Panc1 (cell line): ENCODE results near the gene AFDN. TPM values are rescaled to one million over a fixed set of nuclear protein-coding genes. Genes with fewer than 3 reads are reported as not detected.
"Not testable (repeated sequence)": the region's sequence is repeated elsewhere in the genome, so short reads cannot be mapped to it uniquely, and the experiment has no call there.

ENCODE experiments used
- ATAC-seq: fragments of 200-7000 bp; cut with Tn5 transposase; 2 replicates; pipeline ENCODE4 v1.9.1; 2020; ENCODE audit warnings: mild to moderate bottlenecking, moderate library complexity
- BruUV-seq: library from RNA; stranded (reverse); fragments of 400-500 nt; replicated peaks from 2 replicates; lab custom pipeline; 2021; lab: Mats Ljungman, UMichigan
- CTCF ChIA-PET: fragments of 300-600 bp; sonication (Branson Sonifier 250); formaldehyde crosslinking; loops from one replicate; lab custom pipeline; 2022; ENCODE audit warnings: antibody characterized with exemption; lab: Charles Lee
- POLR2A ChIA-PET: fragments of 300-600 bp; sonication (Branson Sonifier 250); formaldehyde crosslinking; loops from one replicate; lab custom pipeline; 2022; ENCODE audit warnings: antibody characterized with exemption; lab: Charles Lee
- DNase-seq: peaks from one replicate; pipeline ENCODE4 v3.0.0-alpha.2; 2010; ENCODE audit warnings: low read depth, low spot score
- H3K27ac ChIP-seq: 2 replicates; pipeline ENCODE4 v1.5.1; 2011; ENCODE audit warnings: mild to moderate bottlenecking, low read length, inconsistent platforms
- H3K27me3 ChIP-seq: fragments of 200-500 bp; sonication (Bioruptor generic); 2 replicates; pipeline ENCODE4 v1.6.0; 2014; ENCODE audit warnings: low read length, inconsistent platforms; ENCODE audit not compliant: control insufficient read depth, insufficient read depth
- H3K36me3 ChIP-seq: fragments of 200-500 bp; sonication (Bioruptor generic); 2 replicates; pipeline ENCODE4 v1.5.1; 2014; ENCODE audit warnings: inconsistent platforms, mild to moderate bottlenecking, low read length, moderate library complexity; ENCODE audit not compliant: control insufficient read depth, insufficient read depth
- H3K4me1 ChIP-seq: 2 replicates; pipeline ENCODE4 v1.5.1; 2011; ENCODE audit warnings: inconsistent platforms, mild to moderate bottlenecking, low read length, moderate library complexity; ENCODE audit not compliant: control insufficient read depth, insufficient read depth
- H3K4me3 ChIP-seq, 2 experiments: 2 replicates each; pipeline ENCODE4 v1.5.1; 2011 to 2012; ENCODE audit warnings: low read depth in 2 of 2, low read length in 2 of 2, mild to moderate bottlenecking in 2 of 2, inconsistent platforms in 1 of 2, moderate library complexity in 1 of 2
- H3K9me3 ChIP-seq: fragments of 200-500 bp; sonication (Bioruptor generic); 2 replicates; pipeline ENCODE4 v1.5.1; 2014; ENCODE audit warnings: low read depth, mild to moderate bottlenecking, inconsistent platforms, low read length, moderate library complexity; ENCODE audit not compliant: control insufficient read depth, insufficient read depth
- POLR2AphosphoS5 ChIP-seq: IDR thresholded peaks from 2 replicates; pipeline ENCODE4 v1.6.1; 2012; ENCODE audit warnings: mild to moderate bottlenecking, low read depth, low read length, moderate library complexity
- SIN3A ChIP-seq: IDR thresholded peaks from 2 replicates; pipeline ENCODE4 v1.6.1; 2012; ENCODE audit warnings: low read depth, mild to moderate bottlenecking, low read length, moderate library complexity, borderline replicate concordance; ENCODE audit not compliant: insufficient read depth
- TCF7L2 ChIP-seq: IDR thresholded peaks from 2 replicates; pipeline ENCODE4 v1.6.1; 2011; ENCODE audit warnings: mild to moderate bottlenecking, low read depth, low read length, inconsistent platforms
- in situ Hi-C: cut with HindIII; loops from 2 replicates; pipeline ENCODE4 v1.10.0; 2016; ENCODE audit warnings: low sequenced_read_pairs, low pct_unique_long_range_greater_than_20kb
- intact Hi-C: fragments of 100-400 bp; cut with micrococcal nuclease; formaldehyde crosslinking; loops from one replicate; pipeline ENCODE4 v1.10.0; 2022; ENCODE audit not compliant: unreplicated experiment
- total RNA-seq: library from RNA; stranded (reverse); gene quantifications from one replicate; pipeline ENCODE4 v1.2.1, GENCODE V29; 2021; ENCODE audit not compliant: unreplicated experiment
- TF ChIP-seq, protein P1 (sequence below), 2 experiments: IDR thresholded peaks; 2 replicates each; pipeline ENCODE4 v1.6.1; 2011 to 2012; ENCODE audit warnings: low read depth in 2 of 2, control low read depth in 1 of 2, low read length in 1 of 2, mild to moderate bottlenecking in 1 of 2, moderate library complexity in 1 of 2; ENCODE audit not compliant: insufficient read depth in 1 of 2
- TF ChIP-seq, protein P2 (sequence below): fragments of 450-650 bp; IDR thresholded peaks from 2 replicates; pipeline ENCODE4 v1.5.1; 2017; ENCODE audit warnings: mild to moderate bottlenecking

The AFDN gene
- total RNA-seq, 1 experiment from 2014 or later = 143 TPM

DNA sequence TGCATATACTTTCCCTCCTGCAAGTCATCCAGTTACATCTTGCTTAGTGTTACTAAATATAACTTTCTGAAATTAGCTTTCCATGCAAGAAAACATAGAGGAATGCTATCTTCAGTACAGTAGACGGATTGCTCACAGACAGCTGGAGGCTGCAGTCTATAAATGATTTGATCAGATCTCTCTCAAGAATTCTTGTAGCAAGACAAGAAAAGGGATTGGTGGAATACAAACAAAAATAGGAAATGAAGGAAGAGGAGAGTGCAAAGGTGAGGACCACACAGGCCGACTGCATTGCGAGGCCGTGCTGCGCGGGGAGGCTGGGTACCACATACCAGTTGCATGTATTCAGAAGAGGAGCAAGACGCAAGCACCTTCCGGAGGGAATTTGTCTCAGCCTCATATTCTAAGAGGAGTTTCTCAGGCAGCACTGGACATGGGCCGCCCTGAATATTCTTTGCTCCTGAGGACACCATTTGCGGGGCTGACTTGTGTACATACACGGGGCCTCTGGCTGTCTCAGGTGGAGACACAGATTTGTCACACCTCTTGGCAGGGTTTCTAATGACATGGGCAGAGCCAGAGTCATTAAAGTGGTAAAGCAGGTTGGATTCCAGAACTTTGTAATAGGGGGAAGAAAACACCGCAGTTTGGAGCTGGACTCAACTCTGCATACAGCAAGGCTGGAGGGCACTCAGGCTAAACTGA, 148.1 kb downstream of the AFDN start:
- peaks cover 10% of the 10 kb centered on the region for H3K36me3 ChIP-seq
- intact Hi-C loops = no loop called here
- H3K4me1 ChIP-seq = no peaks in the 10 kb centered on the region
- H3K27ac ChIP-seq = no peak overlapping the region
- BruUV-seq = no TSS peak
- ChIA-PET POLR2A (no interaction called here), CTCF (no interaction called here)
- ATAC-seq (peak; percentile 38; the same call in 1 of the 2 replicates), DNase-seq (no peak)
- no peaks in the 10 kb centered on the region for H3K9me3 ChIP-seq
- no peak overlapping the region for H3K4me3 ChIP-seq
- no peaks in the 10 kb centered on the region for H3K27me3 ChIP-seq
- in situ Hi-C loops = no loop called here
- TF ChIP-seq, protein P1, sequence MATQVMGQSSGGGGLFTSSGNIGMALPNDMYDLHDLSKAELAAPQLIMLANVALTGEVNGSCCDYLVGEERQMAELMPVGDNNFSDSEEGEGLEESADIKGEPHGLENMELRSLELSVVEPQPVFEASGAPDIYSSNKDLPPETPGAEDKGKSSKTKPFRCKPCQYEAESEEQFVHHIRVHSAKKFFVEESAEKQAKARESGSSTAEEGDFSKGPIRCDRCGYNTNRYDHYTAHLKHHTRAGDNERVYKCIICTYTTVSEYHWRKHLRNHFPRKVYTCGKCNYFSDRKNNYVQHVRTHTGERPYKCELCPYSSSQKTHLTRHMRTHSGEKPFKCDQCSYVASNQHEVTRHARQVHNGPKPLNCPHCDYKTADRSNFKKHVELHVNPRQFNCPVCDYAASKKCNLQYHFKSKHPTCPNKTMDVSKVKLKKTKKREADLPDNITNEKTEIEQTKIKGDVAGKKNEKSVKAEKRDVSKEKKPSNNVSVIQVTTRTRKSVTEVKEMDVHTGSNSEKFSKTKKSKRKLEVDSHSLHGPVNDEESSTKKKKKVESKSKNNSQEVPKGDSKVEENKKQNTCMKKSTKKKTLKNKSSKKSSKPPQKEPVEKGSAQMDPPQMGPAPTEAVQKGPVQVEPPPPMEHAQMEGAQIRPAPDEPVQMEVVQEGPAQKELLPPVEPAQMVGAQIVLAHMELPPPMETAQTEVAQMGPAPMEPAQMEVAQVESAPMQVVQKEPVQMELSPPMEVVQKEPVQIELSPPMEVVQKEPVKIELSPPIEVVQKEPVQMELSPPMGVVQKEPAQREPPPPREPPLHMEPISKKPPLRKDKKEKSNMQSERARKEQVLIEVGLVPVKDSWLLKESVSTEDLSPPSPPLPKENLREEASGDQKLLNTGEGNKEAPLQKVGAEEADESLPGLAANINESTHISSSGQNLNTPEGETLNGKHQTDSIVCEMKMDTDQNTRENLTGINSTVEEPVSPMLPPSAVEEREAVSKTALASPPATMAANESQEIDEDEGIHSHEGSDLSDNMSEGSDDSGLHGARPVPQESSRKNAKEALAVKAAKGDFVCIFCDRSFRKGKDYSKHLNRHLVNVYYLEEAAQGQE (IDR thresholded peaks at IDR 0.05; ENCODE audit: insufficient read depth in 1 of 2, low read depth in 2 of 2, low read length in 1 of 2) = no peak
- TF ChIP-seq SIN3A = no peak
- TF ChIP-seq POLR2AphosphoS5 = no peak
- TF ChIP-seq TCF7L2 = no peak
- TF ChIP-seq, protein P2, sequence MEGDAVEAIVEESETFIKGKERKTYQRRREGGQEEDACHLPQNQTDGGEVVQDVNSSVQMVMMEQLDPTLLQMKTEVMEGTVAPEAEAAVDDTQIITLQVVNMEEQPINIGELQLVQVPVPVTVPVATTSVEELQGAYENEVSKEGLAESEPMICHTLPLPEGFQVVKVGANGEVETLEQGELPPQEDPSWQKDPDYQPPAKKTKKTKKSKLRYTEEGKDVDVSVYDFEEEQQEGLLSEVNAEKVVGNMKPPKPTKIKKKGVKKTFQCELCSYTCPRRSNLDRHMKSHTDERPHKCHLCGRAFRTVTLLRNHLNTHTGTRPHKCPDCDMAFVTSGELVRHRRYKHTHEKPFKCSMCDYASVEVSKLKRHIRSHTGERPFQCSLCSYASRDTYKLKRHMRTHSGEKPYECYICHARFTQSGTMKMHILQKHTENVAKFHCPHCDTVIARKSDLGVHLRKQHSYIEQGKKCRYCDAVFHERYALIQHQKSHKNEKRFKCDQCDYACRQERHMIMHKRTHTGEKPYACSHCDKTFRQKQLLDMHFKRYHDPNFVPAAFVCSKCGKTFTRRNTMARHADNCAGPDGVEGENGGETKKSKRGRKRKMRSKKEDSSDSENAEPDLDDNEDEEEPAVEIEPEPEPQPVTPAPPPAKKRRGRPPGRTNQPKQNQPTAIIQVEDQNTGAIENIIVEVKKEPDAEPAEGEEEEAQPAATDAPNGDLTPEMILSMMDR = no peak

DNA sequence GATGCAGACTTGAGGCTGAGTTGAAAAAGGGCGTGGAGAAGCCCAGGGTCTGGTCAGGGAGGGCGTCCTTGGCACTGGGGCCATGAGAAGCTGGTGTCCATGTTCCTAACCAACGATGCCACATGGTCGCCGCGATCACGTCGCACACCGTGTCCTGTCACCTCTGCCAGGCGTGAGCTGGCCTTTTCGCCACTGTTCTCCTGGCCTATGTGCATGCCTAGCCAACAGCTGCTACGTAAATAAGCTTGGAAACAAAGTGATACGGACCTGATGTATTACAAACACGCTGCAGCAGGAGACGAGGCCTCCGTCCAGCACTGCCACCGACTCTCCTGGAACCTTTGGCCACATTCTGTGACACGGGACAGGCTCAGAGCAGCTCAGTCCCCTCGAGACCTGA, 148.7 kb downstream of the AFDN start:
- Histone ChIP-seq H3K4me3 (no peak overlapping the region), H3K27me3 (no peaks in the 10 kb centered on the region), H3K27ac (no peak overlapping the region), H3K9me3 (no peaks in the 10 kb centered on the region), H3K36me3 (peaks cover 4% of the 10 kb centered on the region), H3K4me1 (no peaks in the 10 kb centered on the region)
- ChIA-PET CTCF (no interaction called here), POLR2A (no interaction called here)
- TF ChIP-seq, protein P2 = no peak
- TF ChIP-seq POLR2AphosphoS5 = peak; percentile 17; the same call in 1 of the 2 replicates
- intact Hi-C loops = no loop called here
- in situ Hi-C loops = no loop called here
- BruUV-seq = no TSS peak
- DNase-seq = no peak
- peak; percentile 32; the same call in 1 of the 2 replicates for ATAC-seq

DNA sequence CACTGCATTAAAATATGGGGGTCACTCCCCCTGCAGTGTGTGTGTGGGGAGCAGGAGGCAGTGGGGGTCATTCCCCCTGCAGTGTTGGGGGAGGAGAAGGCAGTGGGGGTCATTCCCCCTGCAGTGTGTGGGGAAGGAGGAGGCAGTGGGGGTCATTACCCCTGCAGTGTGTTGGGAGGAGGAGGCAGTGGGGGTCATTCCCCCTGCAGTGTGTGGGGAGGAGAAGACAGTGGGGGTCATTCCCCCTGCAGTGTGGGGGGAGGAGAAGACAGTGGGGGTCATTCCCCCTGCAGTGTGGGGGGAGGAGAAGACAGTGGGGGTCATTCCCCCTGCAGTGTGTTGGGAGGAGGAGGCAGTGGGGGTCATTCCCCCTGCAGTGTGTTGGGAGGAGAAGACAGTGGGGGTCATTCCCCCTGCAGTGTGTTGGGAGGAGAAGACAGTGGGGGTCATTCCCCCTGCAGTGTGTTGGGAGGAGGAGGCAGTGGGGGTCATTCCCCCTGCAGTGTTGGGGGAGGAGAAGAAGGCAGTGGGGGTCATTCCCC, 149.5 kb downstream of the AFDN start:
- H3K9me3 ChIP-seq, H3K4me3 ChIP-seq, intact Hi-C loops, H3K27me3 ChIP-seq, H3K36me3 ChIP-seq, CTCF ChIA-PET, ATAC-seq, POLR2A ChIA-PET, DNase-seq, H3K27ac ChIP-seq, BruUV-seq, in situ Hi-C loops, H3K4me1 ChIP-seq: not testable (repeated sequence)
